IPS-NIHi11 (cell line): ENCODE results near the gene TMEM130.
A peak's percentile ranks its signal among the peaks of the same experiment; 100 is the strongest.

ENCODE experiments used
- DNase-seq: peaks from one replicate; pipeline ENCODE4 v3.0.0; 2012; ENCODE audit warnings: mixed read lengths, low spot score

Gene TMEM130

GRCh38 chr7:98869597-98870120 is at the start of gene TMEM130:
TSS of gene TMEM130 (minus strand) at chr7:98870014. CDS start at chr7:98869861, 153 bp downstream.
- DNase-seq: peak; percentile 57

GRCh38 chr7:98917331-98917730 is 47.5 kb upstream of the TMEM130 start:
- DNase-seq: no peak

GRCh38 chr7:98913612-98914011 is 43.8 kb upstream of the TMEM130 start:
- DNase-seq: no peak

GRCh38 chr7:98913026-98913425 is 43.2 kb upstream of the TMEM130 start:
- no peak for DNase-seq

GRCh38 chr7:98911916-98912315 is 42.1 kb upstream of the TMEM130 start:
- no peak for DNase-seq

- no peak for DNase-seq
Measured at GRCh38 chr7:98910427-98910826, 40.6 kb upstream of the TMEM130 start.

GRCh38 chr7:98909487-98909886 is 39.7 kb upstream of the TMEM130 start:
- DNase-seq: no peak

- DNase-seq: no peak
Measured at GRCh38 chr7:98908585-98908984, 38.8 kb upstream of the TMEM130 start.

GRCh38 chr7:98907570-98907969 is 37.8 kb upstream of the TMEM130 start:
- DNase-seq: peak; percentile 33

- DNase-seq: no peak
Measured at GRCh38 chr7:98903246-98903645, 33.4 kb upstream of the TMEM130 start.

GRCh38 chr7:98902523-98902922 is 32.7 kb upstream of the TMEM130 start:
- DNase-seq: no peak

GRCh38 chr7:98900815-98901214 is 31.0 kb upstream of the TMEM130 start:
- DNase-seq: no peak

GRCh38 chr7:98899816-98900215 is 30.0 kb upstream of the TMEM130 start:
- no peak for DNase-seq

GRCh38 chr7:98892609-98893008 is 22.8 kb upstream of the TMEM130 start:
- DNase-seq: no peak

GRCh38 chr7:98887038-98887437 is 17.2 kb upstream of the TMEM130 start:
- no peak for DNase-seq

- no peak for DNase-seq
Measured at GRCh38 chr7:98884416-98884815, 14.6 kb upstream of the TMEM130 start.

GRCh38 chr7:98881561-98882315 is 11.9 kb upstream of the TMEM130 start:
- no peak for DNase-seq

GRCh38 chr7:98880485-98880884 is 10.7 kb upstream of the TMEM130 start:
- no peak for DNase-seq

GRCh38 chr7:98879979-98880315 is 10.1 kb upstream of the TMEM130 start:
- DNase-seq: no peak

GRCh38 chr7:98879198-98879978 is 9.6 kb upstream of the TMEM130 start:
- DNase-seq: no peak

- peak; percentile 94 for DNase-seq
Measured at GRCh38 chr7:98878365-98879197, 8.8 kb upstream of the TMEM130 start, which contains the start of gene TRRAP. TSS of gene TRRAP (plus strand) at chr7:98878532. CDS start at chr7:98881151, 2,619 bp downstream.

- DNase-seq: peak; percentile 23
Measured at GRCh38 chr7:98877692-98878364, 8.0 kb upstream of the TMEM130 start.
